GM15510 (cell line): ENCODE results near the gene TLE5.

Experiments
- POLR2A ChIP-seq: IDR thresholded peaks from 3 replicates; pipeline ENCODE4 v1.6.1; 2011; ENCODE audit warnings: borderline replicate concordance; ENCODE audit not compliant: insufficient read length; ENCODE audit errors: extremely low read depth

The TLE5 gene

GRCh38 chr19:3013263-3013725 lies 49.0 kb downstream of the TLE5 start:
- no peak for TF ChIP-seq POLR2A

- no peak for TF ChIP-seq POLR2A
These were observed 49.6 kb downstream of the TLE5 start for GRCh38 chr19:3012621-3013262.

GRCh38 chr19:3010871-3011270 lies 51.4 kb downstream of the TLE5 start:
- no peak for TF ChIP-seq POLR2A

- no peak for TF ChIP-seq POLR2A
These were observed 53.3 kb downstream of the TLE5 start for GRCh38 chr19:3008994-3009393.

- no peak for TF ChIP-seq POLR2A
These were observed 54.3 kb downstream of the TLE5 start for GRCh38 chr19:3007975-3008374.

GRCh38 chr19:3006075-3006767 lies 56.1 kb downstream of the TLE5 start:
- no peak for TF ChIP-seq POLR2A

GRCh38 chr19:3005345-3005744 lies 57.0 kb downstream of the TLE5 start:
- no peak for TF ChIP-seq POLR2A

GRCh38 chr19:3004522-3004921 lies 57.8 kb downstream of the TLE5 start:
- TF ChIP-seq POLR2A = no peak

GRCh38 chr19:3003046-3003445 lies 59.2 kb downstream of the TLE5 start:
- TF ChIP-seq POLR2A = no peak
